ENCODE data around the gene TECRL. TPM values are rescaled to one million over a fixed set of nuclear protein-coding genes. Genes with fewer than 3 reads are reported as not detected.

The TECRL gene
- total and polyA plus RNA-seq, 2 of the 4 experiments (the other 2 are of a cell fraction) = not detected

DNA sequence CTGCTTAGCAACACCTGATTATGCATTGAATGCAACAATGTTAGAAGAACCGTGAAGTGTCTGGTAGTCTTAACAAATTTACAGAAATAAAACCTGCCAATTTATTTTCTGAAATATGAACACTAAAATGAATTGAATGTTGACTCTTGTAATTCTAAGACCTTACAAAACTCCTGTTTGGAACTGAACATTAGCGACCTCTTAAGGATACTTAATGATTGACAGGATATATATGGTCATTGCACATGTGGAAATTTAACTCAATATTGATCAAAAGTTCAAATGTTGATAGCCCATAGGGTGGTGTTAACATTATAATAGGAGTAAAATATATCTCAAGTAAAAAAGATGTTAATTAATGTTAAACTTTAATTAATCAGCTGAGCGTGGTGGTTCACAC, 79.1 kb downstream of the TECRL start:
- ChIA-PET CTCF (no interaction called here), POLR2A (ENCODE audit: unreplicated experiment) (no interaction called here)
- H3K4me3 ChIP-seq (ENCODE audit: insufficient read depth, low read depth, low read length) = no peak overlapping the region
- no TSS peak for BruUV-seq (replicated peaks)
- no peak overlapping the region for H3K4me2 ChIP-seq (ENCODE audit: low read depth, low read length)
- TF ChIP-seq RCOR1 (IDR thresholded peaks at IDR 0.05; ENCODE audit: insufficient replicate concordance, low read length) (no peak), MAZ (IDR thresholded peaks at IDR 0.05; ENCODE audit: borderline replicate concordance, low read depth, low read length) (no peak), MXI1 (IDR thresholded peaks at IDR 0.05; ENCODE audit: borderline replicate concordance, low read depth, low read length) (no peak), FOS (IDR thresholded peaks at IDR 0.05; ENCODE audit: low read depth, low read length) (no peak), CHD1 (IDR thresholded peaks at IDR 0.05; ENCODE audit: low read depth, low read length) (no peak), MAFK (IDR thresholded peaks at IDR 0.05; ENCODE audit: low read depth, low read length) (no peak), BHLHE40 (IDR thresholded peaks at IDR 0.05; ENCODE audit: low read depth, low read length) (no peak), RAD21 (IDR thresholded peaks at IDR 0.05; ENCODE audit: low read length) (no peak), POLR2A (IDR thresholded peaks at IDR 0.05; ENCODE audit: low read depth, low read length) (no peak), NFE2L2 (IDR thresholded peaks at IDR 0.05; ENCODE audit: low read depth, low read length) (no peak), CEBPB (IDR thresholded peaks at IDR 0.05; ENCODE audit: low read depth, low read length) (no peak), RFX5 (IDR thresholded peaks at IDR 0.05; ENCODE audit: low read depth, low read length) (no peak), SMC3 (IDR thresholded peaks at IDR 0.05; ENCODE audit: low read depth, low read length) (no peak)
- TF ChIP-seq, protein P1, sequence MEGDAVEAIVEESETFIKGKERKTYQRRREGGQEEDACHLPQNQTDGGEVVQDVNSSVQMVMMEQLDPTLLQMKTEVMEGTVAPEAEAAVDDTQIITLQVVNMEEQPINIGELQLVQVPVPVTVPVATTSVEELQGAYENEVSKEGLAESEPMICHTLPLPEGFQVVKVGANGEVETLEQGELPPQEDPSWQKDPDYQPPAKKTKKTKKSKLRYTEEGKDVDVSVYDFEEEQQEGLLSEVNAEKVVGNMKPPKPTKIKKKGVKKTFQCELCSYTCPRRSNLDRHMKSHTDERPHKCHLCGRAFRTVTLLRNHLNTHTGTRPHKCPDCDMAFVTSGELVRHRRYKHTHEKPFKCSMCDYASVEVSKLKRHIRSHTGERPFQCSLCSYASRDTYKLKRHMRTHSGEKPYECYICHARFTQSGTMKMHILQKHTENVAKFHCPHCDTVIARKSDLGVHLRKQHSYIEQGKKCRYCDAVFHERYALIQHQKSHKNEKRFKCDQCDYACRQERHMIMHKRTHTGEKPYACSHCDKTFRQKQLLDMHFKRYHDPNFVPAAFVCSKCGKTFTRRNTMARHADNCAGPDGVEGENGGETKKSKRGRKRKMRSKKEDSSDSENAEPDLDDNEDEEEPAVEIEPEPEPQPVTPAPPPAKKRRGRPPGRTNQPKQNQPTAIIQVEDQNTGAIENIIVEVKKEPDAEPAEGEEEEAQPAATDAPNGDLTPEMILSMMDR (conservative IDR thresholded peaks at IDR 0.05; ENCODE audit: low read depth, low read length) = no peak
- TF ChIP-seq, protein P2, sequence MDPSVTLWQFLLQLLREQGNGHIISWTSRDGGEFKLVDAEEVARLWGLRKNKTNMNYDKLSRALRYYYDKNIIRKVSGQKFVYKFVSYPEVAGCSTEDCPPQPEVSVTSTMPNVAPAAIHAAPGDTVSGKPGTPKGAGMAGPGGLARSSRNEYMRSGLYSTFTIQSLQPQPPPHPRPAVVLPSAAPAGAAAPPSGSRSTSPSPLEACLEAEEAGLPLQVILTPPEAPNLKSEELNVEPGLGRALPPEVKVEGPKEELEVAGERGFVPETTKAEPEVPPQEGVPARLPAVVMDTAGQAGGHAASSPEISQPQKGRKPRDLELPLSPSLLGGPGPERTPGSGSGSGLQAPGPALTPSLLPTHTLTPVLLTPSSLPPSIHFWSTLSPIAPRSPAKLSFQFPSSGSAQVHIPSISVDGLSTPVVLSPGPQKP (IDR thresholded peaks at IDR 0.05; ENCODE audit: borderline replicate concordance, low read depth, low read length) = no peak
- TF ChIP-seq, protein P3, sequence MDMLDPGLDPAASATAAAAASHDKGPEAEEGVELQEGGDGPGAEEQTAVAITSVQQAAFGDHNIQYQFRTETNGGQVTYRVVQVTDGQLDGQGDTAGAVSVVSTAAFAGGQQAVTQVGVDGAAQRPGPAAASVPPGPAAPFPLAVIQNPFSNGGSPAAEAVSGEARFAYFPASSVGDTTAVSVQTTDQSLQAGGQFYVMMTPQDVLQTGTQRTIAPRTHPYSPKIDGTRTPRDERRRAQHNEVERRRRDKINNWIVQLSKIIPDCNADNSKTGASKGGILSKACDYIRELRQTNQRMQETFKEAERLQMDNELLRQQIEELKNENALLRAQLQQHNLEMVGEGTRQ (IDR thresholded peaks at IDR 0.05; ENCODE audit: low read depth, low read length) = no peak
- H3K9me1 ChIP-seq (ENCODE audit: insufficient read depth, low read length) = no peaks in the 10 kb centered on the region
- no peak overlapping the region for H2AK5ac ChIP-seq (ENCODE audit: low read depth, low read length)
- H3K4me1 ChIP-seq (ENCODE audit: control insufficient read depth, insufficient read depth, low read length) = no peaks in the 10 kb centered on the region
- H4K20me1 ChIP-seq (ENCODE audit: insufficient read depth, low read length) = no peaks in the 10 kb centered on the region
- no peak for DNase-seq
- no peak overlapping the region for H4K8ac ChIP-seq (ENCODE audit: low read depth in 2 of 2, low read length in 2 of 2)
- no peak overlapping the region for H2AK9ac ChIP-seq (replicated peaks; ENCODE audit: low read depth, low read length, poor library complexity)
- no peak overlapping the region for H3K18ac ChIP-seq (ENCODE audit: low read depth, low read length)
- no peak overlapping the region for H2AFZ ChIP-seq (replicated peaks; ENCODE audit: low read length, poor library complexity)
- H3K27me3 ChIP-seq (ENCODE audit: control insufficient read depth, insufficient read depth, low read length) = no peaks in the 10 kb centered on the region
- dilution Hi-C loops (cut with HindIII; ENCODE audit: low sequenced_read_pairs, unreplicated experiment) = no loop called here
- no peak overlapping the region for H4K91ac ChIP-seq (ENCODE audit: insufficient read depth, low read depth, low read length)
- no peak overlapping the region for H3K56ac ChIP-seq (ENCODE audit: extremely low read depth, insufficient read depth, low read length)
- H3K9ac ChIP-seq (ENCODE audit: low read depth, low read length) = no peak overlapping the region
- intact Hi-C loops (cut with micrococcal nuclease) = no loop called here
- no peak overlapping the region for H3K4ac ChIP-seq (ENCODE audit: low read depth, low read length)
- WGBS, 2 experiments (ENCODE audit: extremely low coverage in 2 of 2, insufficient read length in 1 of 2) = no CpG with 5 or more reads among the region's 3 CpGs
- H3K14ac ChIP-seq (replicated peaks; ENCODE audit: low read depth, low read length) = no peak overlapping the region
- no peak overlapping the region for H4K5ac ChIP-seq (ENCODE audit: low read depth, low read length)
- H3K36me3 ChIP-seq (ENCODE audit: control insufficient read depth, insufficient read depth, low read length) = no peaks in the 10 kb centered on the region
- no peak overlapping the region for H2BK15ac ChIP-seq (ENCODE audit: low read depth, low read length)
- no peak overlapping the region for H2BK120ac ChIP-seq (ENCODE audit: low read depth, low read length)
- in situ Hi-C loops (cut with MboI; ENCODE audit: low sequenced_read_pairs) = no loop called here
- no peaks in the 10 kb centered on the region for H3K79me1 ChIP-seq (ENCODE audit: low read depth in 1 of 2, low read length in 2 of 2)
- H3K9me3 ChIP-seq (ENCODE audit: control insufficient read depth, insufficient read depth, low read length) = 0 out of 2 replicates have a peak, but pooled peaks cover 2% of the 10 kb centered on the region
- no peak overlapping the region for H3K27ac ChIP-seq (ENCODE audit: insufficient read depth, low read length)
- ATAC-seq (ENCODE audit: low read depth) = no peak
- H3K23ac ChIP-seq (ENCODE audit: low read depth, low read length) = no peak overlapping the region
- no peak overlapping the region for H2BK5ac ChIP-seq (ENCODE audit: low read depth, low read length, poor library complexity, severe bottlenecking)
- no peak overlapping the region for H2BK20ac ChIP-seq (ENCODE audit: low read depth, low read length)
